ENCODE measurements around the gene HMG20A. TPM values are rescaled to one million over a fixed set of nuclear protein-coding genes. Genes with fewer than 3 reads are reported as not detected.

Gene HMG20A
- total RNA-seq, 1 experiment from 2014 or later, result 60.2 TPM

- Histone ChIP-seq H4K91ac (ENCODE audit: insufficient read length, low read depth, low read length) (no peak overlapping the region), H3K4me1 (ENCODE audit: insufficient read depth, low read length) (no peaks in the 10 kb centered on the region; the same call in 1 of the 2 replicates), H2BK12ac (ENCODE audit: insufficient read length, low read depth, low read length) (no peak overlapping the region), H3K4ac (ENCODE audit: low read depth, low read length) (no peak overlapping the region), H3K56ac (ENCODE audit: insufficient read length, low read depth, low read length) (no peak overlapping the region), H2BK20ac (ENCODE audit: low read depth, low read length, poor library complexity, severe bottlenecking) (no peak overlapping the region), H3K9ac (ENCODE audit: extremely low read depth, insufficient read length, low read length) (no peak overlapping the region), H4K8ac (replicated peaks; ENCODE audit: insufficient read length, low read depth, low read length) (no peak overlapping the region), H3K27me3 (ENCODE audit: insufficient read depth, low read length) (no peaks in the 10 kb centered on the region), H2BK120ac (ENCODE audit: low read depth, low read length, poor library complexity, severe bottlenecking) (no peak overlapping the region), H3K4me2 (ENCODE audit: insufficient read depth, insufficient read length, low read length) (no peak overlapping the region), H3K23ac (ENCODE audit: insufficient read length, low read depth, low read length) (no peak overlapping the region), H3T11ph (ENCODE audit: low read length) (no peak overlapping the region), H2AK5ac (ENCODE audit: insufficient read length, low read length) (no peak overlapping the region), H3K14ac (ENCODE audit: insufficient read depth, low read length) (no peak overlapping the region), H3K79me2 (ENCODE audit: insufficient read depth, low read length) (no peaks in the 10 kb centered on the region), H2BK5ac (ENCODE audit: insufficient read length, low read length) (no peak overlapping the region), H2AFZ (ENCODE audit: low read length) (no peak overlapping the region), H4K5ac (ENCODE audit: insufficient read length, low read depth, low read length) (no peak overlapping the region), H3K79me1 (ENCODE audit: insufficient read depth, low read depth, low read length, poor library complexity, severe bottlenecking) (no peaks in the 10 kb centered on the region), H3K27ac (ENCODE audit: insufficient read length, low read depth, low read length) (no peak overlapping the region), H3K23me2 (ENCODE audit: insufficient read length, low read depth, low read length, poor library complexity, severe bottlenecking) (no peaks in the 10 kb centered on the region), H4K20me1 (ENCODE audit: control insufficient read depth, insufficient read depth, insufficient read length) (no peaks in the 10 kb centered on the region), H2BK15ac (ENCODE audit: low read depth, low read length) (no peak overlapping the region), H3K9me3 (ENCODE audit: control insufficient read depth, low read depth, low read length) (no peaks in the 10 kb centered on the region), H3K18ac (ENCODE audit: insufficient read length, low read depth, low read length) (no peak overlapping the region)
- Mint-ChIP-seq H3K27ac (peak overlapping the region in 1 of 3 experiments; percentile 53; a peak in 3 of 7 replicates), H3K9me3 (peaks cover 0 to 2% of the 10 kb centered on the region in 2 experiments; a peak in 1 of 5 replicates), H3K36me3 (ENCODE audit: insufficient read depth in 1 of 3, low read depth in 3 of 3) (peaks cover 0 to 12% (median 0%) of the 10 kb centered on the region in 3 experiments; a peak in 1 of 7 replicates), H3K27me3 (ENCODE audit: low read depth) (peaks cover 3% of the 10 kb centered on the region), H3K4me3 (no peak overlapping the region), H3K4me1 (peaks cover 51 to 52% of the 10 kb centered on the region in 2 experiments)
- no CpG with 5 or more reads among the region's 11 CpGs for WGBS (ENCODE audit: extremely low coverage, insufficient read length, low lambda C conversion rate)
- TF ChIP-seq CTCF (conservative IDR thresholded peaks at IDR 0.05), result no peak
- no peak for DNase-seq
Measured at GRCh38 chr15:77525907-77526594, 105.4 kb downstream of the HMG20A start.

Data from H9 (cell line).